GM10266 (cell line): Measurements from ENCODE around the gene MACO1.

Experiments used
- DNase-seq: peaks from one replicate; pipeline ENCODE4 v3.0.0; 2012; ENCODE audit errors: extremely low spot score
- TF ChIP-seq, protein P1 (sequence below): IDR thresholded peaks from 2 replicates; pipeline ENCODE4 v1.5.1; 2012; ENCODE audit warnings: mild to moderate bottlenecking, low read depth; ENCODE audit not compliant: control insufficient read depth, insufficient read depth; ENCODE audit errors: missing control alignments

Gene MACO1

DNA sequence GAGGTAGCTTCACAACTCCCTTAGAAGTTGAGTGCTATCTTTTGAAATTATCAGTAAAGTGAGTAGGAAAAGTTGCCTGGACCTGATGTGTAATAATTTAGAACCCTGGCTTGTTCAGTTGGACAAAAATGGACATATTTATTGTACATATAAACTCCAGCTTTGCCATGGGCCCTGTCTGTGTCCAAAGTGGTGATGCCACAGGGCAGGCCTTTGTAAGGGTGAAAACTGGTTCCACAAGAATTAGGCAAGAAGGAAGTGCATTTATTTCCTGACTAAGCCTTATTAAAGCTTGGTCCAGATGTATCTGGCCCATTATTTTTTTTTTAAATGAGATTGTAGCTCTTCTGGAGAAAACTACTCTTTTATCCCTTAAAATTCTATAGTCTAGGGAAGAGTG, 47.9 kb downstream of the MACO1 start:
- TF ChIP-seq, protein P1, sequence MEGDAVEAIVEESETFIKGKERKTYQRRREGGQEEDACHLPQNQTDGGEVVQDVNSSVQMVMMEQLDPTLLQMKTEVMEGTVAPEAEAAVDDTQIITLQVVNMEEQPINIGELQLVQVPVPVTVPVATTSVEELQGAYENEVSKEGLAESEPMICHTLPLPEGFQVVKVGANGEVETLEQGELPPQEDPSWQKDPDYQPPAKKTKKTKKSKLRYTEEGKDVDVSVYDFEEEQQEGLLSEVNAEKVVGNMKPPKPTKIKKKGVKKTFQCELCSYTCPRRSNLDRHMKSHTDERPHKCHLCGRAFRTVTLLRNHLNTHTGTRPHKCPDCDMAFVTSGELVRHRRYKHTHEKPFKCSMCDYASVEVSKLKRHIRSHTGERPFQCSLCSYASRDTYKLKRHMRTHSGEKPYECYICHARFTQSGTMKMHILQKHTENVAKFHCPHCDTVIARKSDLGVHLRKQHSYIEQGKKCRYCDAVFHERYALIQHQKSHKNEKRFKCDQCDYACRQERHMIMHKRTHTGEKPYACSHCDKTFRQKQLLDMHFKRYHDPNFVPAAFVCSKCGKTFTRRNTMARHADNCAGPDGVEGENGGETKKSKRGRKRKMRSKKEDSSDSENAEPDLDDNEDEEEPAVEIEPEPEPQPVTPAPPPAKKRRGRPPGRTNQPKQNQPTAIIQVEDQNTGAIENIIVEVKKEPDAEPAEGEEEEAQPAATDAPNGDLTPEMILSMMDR: no peak
- DNase-seq: no peak

DNA sequence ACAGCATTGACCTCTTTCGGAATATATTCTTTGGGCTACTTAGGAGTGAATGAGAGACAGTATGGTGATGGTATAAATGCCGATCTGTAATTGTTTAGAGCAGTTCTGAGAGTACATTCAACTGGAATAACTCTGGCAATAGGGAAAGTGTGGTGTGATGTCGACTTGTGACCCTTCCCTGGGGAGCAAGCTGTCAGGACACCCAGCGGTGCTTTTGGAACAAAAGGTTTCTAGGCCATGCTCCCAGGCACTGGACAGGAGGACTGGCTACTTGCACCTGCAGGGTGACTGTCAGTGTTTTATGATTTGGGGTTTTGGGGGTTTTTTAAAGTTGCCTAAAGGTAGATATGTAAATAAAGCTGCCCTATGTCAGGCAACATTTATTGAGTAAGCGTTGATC, 50.9 kb downstream of the MACO1 start:
- TF ChIP-seq, protein P1: no peak
- no peak for DNase-seq

DNA sequence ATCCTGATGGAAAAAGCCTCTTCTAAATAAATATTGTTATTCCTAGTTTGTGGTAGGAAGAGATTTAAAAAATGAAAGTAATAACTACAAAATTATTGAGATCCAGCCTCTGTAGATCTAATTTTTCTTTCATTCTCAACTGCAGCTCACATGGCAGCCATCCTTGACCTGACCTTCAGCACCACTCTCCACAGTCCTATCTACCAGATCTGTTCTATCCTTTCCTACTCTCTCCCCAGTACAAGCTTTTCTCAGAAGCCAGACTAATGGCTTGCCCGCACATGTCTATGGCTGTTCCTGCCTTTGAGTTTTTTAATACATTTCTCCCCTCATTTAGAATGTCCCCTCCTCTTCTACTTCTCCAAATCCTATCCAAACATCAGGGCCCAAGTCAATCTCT, 51.5 kb downstream of the MACO1 start:
- TF ChIP-seq, protein P1: no peak
- DNase-seq: no peak

DNA sequence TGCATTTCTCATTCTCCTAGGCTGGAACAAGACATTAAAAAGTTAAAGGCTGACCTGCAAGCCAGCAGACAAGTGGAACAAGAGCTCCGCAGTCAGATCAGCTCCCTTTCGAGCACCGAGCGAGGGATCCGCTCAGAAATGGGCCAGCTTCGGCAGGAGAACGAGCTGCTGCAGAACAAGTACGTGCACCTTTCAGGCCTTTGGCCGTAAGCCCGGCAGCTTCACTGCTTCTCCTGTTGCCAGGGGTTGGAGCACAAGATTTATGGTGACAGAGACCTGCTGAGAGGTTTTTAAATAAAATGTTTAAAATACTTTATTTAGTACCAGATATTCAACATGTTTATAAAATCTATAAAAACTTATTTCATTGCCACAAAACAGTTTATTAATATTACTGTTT, 53.4 kb downstream of the MACO1 start:
- no peak for DNase-seq
- TF ChIP-seq, protein P1: no peak

DNA sequence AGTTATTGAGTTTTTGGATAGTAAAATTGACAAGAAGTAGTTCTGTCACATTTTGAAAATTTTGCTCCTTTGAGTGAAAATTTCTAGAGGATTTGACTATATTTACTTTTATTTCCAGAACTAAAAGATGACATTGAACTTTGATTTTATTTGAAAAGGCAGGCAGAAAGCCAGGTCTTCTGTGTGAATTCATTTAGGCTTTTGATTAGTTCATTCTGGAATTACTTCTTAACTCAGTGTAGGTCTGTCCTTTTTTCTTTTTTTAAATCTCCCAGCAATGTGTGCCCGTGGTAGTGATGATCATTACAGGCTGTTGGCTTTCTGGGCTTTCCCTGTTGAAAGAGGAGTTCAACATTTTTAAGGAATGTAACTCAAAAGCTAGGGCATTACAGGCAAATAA, 53.8 kb downstream of the MACO1 start:
- TF ChIP-seq, protein P1: no peak
- no peak for DNase-seq

DNA sequence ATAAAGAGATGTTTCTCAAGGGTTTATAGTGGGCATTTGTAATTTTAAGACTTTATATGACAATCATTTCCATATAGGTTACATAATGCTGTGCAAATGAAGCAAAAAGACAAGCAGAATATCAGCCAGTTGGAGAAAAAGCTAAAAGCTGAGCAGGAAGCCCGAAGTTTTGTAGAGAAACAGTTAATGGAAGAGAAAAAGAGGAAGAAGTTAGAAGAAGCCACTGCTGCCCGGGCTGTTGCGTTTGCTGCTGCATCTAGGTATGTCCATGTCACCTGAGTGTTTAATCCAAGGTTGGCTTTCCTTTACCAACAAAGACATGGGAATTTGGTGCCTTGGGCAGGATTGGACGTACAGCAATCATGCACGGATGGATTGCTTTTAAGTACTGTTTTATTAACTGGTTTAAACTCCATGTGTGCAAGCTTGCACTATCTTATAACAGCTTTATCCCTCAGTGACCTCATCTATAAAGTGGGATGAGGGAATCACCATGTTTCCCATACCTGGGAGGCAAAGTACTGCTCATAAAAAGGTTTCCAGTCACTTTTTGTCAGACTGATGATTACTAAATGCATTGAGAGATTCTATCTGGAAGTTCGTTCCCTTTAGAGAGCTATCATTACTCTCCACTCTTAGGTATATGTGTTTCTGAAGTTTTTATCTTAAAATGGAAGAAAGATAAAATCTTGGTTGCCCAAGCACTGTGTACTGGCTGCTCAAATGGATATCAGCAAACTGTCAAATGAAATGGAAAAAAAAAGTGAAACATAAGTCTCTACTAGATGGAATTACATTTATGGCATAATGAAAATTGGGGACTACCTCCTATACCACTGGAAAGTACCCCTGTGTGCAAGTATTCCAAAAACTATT, 55.1 kb downstream of the MACO1 start:
- TF ChIP-seq, protein P1: no peak
- DNase-seq: no peak

DNA sequence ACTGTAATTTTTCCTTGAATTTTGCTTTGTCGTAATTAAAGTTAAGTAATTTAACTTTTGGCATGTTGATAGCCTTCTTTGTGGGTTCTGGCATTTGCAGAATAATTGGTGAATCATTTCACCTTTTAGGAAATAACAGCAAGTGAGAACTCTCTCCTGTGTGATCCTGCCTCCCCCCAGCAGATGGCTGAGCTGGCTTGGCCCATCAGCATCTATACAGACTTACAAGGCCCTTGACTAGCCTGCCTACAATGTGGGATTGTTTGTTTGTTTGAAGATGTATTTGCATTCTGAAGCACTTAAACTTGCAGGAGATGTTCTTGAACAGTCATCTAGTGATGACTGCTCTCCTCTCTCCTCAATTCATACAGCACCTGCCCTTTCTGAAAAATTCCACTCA, 55.9 kb downstream of the MACO1 start:
- DNase-seq: no peak

More for the DNA sequence above, 55.9 kb downstream of the MACO1 start:
- TF ChIP-seq, protein P1: no peak
